Measurements from ENCODE around the gene ALKBH5.

ALKBH5 gene

DNA sequence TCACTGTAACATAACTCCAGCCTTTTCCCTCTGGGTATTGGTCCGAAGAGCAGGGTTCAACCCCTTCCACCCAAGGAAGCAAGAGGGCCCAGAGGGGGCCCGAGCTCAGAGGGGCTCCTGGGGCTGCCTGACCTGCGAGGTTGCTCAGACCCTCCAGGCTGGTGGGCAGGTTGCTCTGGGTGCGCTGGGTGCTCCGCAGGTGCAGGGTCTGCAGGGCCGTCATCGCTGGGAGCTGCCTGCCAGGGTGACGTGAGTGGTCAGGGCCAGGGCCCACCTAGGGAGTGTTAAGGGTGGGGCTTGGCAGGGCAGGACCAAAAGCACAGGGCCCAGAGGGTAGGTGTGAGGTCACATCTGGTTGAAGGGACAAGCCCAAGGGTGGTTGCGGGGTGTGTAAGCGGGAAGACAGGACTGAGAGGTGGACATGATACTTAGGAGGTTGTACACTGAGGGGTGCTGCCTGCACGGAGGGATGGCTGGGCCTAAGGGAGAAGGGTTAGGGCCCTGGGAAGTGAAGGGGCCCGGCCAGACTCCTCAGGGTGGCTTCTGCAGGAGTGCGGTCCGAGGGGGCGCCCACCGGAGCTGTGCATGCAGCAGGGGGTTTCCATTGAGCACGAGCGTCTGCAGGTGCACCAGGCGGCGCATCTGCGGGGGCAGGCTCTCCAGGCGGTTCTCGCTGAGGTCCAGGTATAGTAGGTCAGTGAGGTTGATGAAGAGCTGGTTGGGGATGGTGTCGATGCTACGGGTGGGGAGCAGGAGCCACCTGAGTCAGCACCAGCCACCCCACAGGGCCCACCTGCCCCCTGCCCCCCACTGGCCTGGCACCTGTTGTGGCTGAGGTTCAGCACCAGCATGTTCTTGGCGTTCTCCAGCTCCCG is 70.6 kb downstream of the ALKBH5 start:
- no peak overlapping the region for H3K4me3 ChIP-seq (replicated peaks; ENCODE audit: low read depth, low read length)
- no peak for DNase-seq (ENCODE audit: low read depth)
- TF ChIP-seq, protein P1, sequence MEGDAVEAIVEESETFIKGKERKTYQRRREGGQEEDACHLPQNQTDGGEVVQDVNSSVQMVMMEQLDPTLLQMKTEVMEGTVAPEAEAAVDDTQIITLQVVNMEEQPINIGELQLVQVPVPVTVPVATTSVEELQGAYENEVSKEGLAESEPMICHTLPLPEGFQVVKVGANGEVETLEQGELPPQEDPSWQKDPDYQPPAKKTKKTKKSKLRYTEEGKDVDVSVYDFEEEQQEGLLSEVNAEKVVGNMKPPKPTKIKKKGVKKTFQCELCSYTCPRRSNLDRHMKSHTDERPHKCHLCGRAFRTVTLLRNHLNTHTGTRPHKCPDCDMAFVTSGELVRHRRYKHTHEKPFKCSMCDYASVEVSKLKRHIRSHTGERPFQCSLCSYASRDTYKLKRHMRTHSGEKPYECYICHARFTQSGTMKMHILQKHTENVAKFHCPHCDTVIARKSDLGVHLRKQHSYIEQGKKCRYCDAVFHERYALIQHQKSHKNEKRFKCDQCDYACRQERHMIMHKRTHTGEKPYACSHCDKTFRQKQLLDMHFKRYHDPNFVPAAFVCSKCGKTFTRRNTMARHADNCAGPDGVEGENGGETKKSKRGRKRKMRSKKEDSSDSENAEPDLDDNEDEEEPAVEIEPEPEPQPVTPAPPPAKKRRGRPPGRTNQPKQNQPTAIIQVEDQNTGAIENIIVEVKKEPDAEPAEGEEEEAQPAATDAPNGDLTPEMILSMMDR (IDR thresholded peaks at IDR 0.05; ENCODE audit: low read length, missing control alignments), result no peak

DNA sequence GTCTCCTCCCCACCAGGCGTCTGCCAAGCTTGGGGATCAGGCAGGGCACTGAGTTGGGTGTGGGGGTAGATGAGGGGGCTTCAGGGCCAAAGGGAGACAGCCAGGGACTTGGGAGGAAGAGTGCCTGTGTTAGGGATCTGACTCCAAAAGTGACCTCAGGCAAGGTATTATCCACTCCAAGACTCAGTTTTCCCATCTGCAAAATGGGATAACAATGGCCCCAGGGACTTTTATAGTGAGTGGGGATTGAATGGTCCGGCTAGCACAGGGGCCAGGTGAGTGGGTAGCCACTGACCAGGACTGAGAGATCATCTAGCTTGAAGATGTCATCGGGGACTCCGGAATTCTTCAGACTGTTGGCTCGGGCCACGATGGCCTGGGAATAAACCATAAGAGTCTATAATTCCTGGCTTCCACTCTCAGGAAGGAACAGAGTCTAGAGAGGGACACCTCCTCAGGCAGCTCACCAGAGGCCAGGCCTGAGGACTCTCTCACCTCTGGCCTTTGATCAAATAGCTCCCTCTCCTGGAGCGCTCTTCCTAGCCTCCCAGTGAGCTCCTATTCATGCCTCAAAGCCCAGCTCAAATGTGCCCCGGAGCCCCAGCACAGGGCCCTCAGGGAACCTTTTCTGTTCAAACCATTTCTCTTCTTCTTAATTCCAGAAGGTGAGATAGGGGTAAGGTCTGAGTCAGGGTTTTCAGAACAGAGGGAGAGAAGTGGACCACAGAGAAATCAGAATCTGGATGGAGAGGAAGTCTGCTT is 71.4 kb downstream of the ALKBH5 start:
- no peak overlapping the region for H3K4me3 ChIP-seq (replicated peaks; ENCODE audit: low read depth, low read length)
- TF ChIP-seq, protein P1 (IDR thresholded peaks at IDR 0.05; ENCODE audit: low read length, missing control alignments), result no peak
- DNase-seq (ENCODE audit: low read depth), result no peak

DNA sequence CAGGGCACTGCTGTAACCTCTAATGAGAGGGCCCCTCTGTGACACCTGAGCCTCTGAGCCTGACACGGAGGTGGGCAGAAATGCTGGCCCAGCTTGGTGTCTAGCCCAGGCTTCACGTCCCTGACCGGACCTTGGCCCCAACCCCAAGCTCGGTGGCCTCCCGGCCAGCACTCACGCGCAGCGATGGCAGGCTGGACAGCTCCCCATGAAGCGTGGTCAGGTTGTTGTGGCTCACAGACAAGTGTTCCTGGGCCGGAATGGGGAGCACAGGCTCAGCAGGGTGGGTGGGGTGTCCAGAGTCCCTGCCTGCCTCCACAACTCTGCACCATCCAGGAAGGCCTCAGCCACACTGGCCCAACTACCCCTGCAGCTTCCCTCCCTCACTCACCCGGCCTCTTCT is 72.7 kb downstream of the ALKBH5 start:
- no peak overlapping the region for H3K4me3 ChIP-seq (replicated peaks; ENCODE audit: low read depth, low read length)
- TF ChIP-seq, protein P1 (IDR thresholded peaks at IDR 0.05; ENCODE audit: low read length, missing control alignments), result no peak
- DNase-seq (ENCODE audit: low read depth), result no peak

DNA sequence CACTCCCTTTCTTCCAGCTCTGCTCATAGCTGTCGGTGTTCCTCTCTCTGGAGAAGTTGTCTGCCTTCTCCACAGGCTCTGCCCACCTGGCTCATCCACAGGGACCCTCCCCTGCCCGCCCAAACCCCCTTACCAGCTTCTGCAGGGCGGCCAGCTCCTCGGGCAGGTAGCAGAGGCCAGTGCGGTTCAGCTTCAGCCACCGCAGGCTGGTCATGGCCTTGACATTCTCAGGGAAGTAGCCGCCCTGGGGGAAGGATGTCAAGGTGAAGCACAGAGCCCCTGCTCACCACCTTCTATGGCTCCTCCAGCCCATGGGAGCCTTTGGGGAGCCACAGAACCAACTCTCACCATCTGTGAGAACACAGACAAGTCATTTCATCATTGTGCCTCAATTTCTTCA is 73.1 kb downstream of the ALKBH5 start:
- no peak for DNase-seq (ENCODE audit: low read depth)
- TF ChIP-seq, protein P1 (IDR thresholded peaks at IDR 0.05; ENCODE audit: low read length, missing control alignments), result no peak
- peak overlapping the region; percentile 84 for H3K4me3 ChIP-seq (replicated peaks; ENCODE audit: low read depth, low read length)

DNA sequence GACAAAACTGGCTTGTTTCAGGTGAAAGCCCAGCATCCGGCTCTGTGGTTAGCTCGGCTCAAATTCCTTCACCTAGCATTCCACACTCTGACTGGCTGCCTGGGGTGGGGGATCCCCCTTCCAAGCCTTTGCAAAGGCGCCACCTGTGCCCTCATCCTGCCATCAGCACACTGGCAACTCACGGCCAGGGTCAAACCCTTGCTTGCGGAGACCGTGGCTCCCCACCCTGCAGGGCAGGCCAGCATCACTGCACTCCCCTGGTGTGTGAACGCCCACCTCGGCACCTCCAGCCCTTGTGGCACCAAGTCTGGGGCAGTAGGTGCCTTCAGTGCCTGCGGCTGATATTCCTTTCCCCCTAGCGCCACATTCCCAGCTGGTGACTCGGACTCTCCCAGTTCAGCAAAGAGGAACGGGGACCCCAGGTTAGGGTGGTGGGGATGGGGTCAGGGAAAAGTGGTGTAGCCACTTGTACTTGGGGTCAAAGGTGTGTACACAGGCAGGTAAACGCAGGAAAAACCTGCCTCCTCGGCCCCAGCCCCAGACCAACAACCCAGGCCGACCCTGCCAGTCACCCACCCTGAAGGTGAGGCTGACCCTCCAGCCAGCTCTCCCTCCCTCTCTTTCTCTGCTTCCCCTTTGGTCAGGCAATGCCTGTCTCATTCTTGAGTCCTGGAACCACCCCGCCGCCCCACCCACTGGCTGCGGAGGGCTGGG is 73.8 kb downstream of the ALKBH5 start:
- no peak for DNase-seq (ENCODE audit: low read depth)
- TF ChIP-seq, protein P1 (IDR thresholded peaks at IDR 0.05; ENCODE audit: low read length, missing control alignments), result no peak

DNA sequence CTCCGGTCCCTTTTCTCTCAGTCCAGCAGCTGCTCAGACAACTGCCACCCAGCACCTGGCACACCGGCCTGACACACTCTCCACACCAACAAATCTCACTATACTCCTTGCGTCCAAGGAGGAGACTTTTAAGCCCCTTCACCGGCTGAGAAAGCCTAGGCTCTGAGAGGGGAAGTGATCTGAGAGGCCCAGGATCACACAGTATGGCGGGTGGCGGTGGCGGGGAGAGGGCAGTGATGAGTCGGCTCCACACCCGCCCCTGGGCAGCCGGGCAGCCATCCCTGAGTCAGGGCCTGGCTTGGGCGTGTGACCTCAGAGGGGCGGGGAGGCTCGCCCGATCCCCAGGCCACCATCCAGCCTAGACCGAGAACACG is 74.3 kb downstream of the ALKBH5 start:
- peak; percentile 48 for DNase-seq (ENCODE audit: low read depth)
- peak overlapping the region; percentile 84 for H3K4me3 ChIP-seq (replicated peaks; ENCODE audit: low read depth, low read length)
- TF ChIP-seq, protein P1 (IDR thresholded peaks at IDR 0.05; ENCODE audit: low read length, missing control alignments), result no peak

More for the DNA sequence above, 73.8 kb downstream of the ALKBH5 start:
- peak overlapping the region; percentile 84 for H3K4me3 ChIP-seq (replicated peaks; ENCODE audit: low read depth, low read length)

Data from fibroblast of pulmonary artery (primary cell).